Measurements from ENCODE around the gene BACH2. TPM values are rescaled to one million over a fixed set of nuclear protein-coding genes. Genes with fewer than 3 reads are reported as not detected.
A peak's percentile ranks its signal among the peaks of the same experiment; 100 is the strongest.

BACH2 gene
- total and polyA plus RNA-seq, 7 donors, result 0.12 to 16.9 (median 5.9) TPM

GRCh38 chr6:89942601-89943000, 354.0 kb downstream of the BACH2 start:
- no peak for TF ChIP-seq CTCF (IDR thresholded peaks at IDR 0.05)
- ATAC-seq, result no peak
- no peak overlapping the region for H3K4me3 ChIP-seq
- 94 to 97% (median 95%) methylated on average over 8 of the region's 8 CpGs for WGBS, 3 donors
- no peak for DNase-seq
- H3K9me3 ChIP-seq, result peaks cover 3% of the 10 kb centered on the region
- peaks cover 14% of the 10 kb centered on the region for H3K4me1 ChIP-seq
- H3K27ac ChIP-seq, result no peak overlapping the region
- H3K27me3 ChIP-seq (ENCODE audit: insufficient read depth in 3 of 3, low read length in 2 of 3), result no peaks in the 10 kb centered on the region
- peaks cover 0 to 8% of the 10 kb centered on the region in 2 donors for H3K36me3 ChIP-seq (ENCODE audit: insufficient read depth in 1 of 2, low read depth in 1 of 2)
- intact Hi-C loops (cut with DNase I), result loop anchor here (5.0 kb wide), 2 partner anchors 360 to 450 kb away; no protein-coding TSS in a partner anchor

- ATAC-seq (no peak), DNase-seq (no peak)
- H3K36me3 ChIP-seq (ENCODE audit: insufficient read depth in 1 of 2, low read depth in 1 of 2), result peaks cover 0 to 15% of the 10 kb centered on the region in 2 donors
- no peaks in the 10 kb centered on the region for H3K27me3 ChIP-seq (ENCODE audit: insufficient read depth in 3 of 3, low read length in 2 of 3)
- H3K27ac ChIP-seq, result peak overlapping the region; percentile 27
- TF ChIP-seq CTCF (IDR thresholded peaks at IDR 0.05), result no peak
- intact Hi-C loops (cut with DNase I), result loop anchor here (1.0 to 5.0 kb wide), 4 partner anchors 360 to 537 kb away; no protein-coding TSS in a partner anchor
- peaks cover 3% of the 10 kb centered on the region for H3K9me3 ChIP-seq
- 77 to 92% (median 91%) methylated on average over 6 of the region's 6 CpGs for WGBS, 3 donors
- no peak overlapping the region for H3K4me3 ChIP-seq
- peaks cover 14% of the 10 kb centered on the region for H3K4me1 ChIP-seq
Measured at GRCh38 chr6:89941763-89942497, 354.7 kb downstream of the BACH2 start.

GRCh38 chr6:89941031-89941762, 355.4 kb downstream of the BACH2 start:
- intact Hi-C loops (cut with DNase I), result loop anchor here (1.0 to 5.0 kb wide), 4 partner anchors 361 to 538 kb away; no protein-coding TSS in a partner anchor
- 41 to 76% (median 51%) methylated on average over 15 of the region's 15 CpGs for WGBS, 3 donors
- ATAC-seq (peak; percentile 27 to 73 (median 52)), DNase-seq (peak; percentile 35 to 67)
- no peak for TF ChIP-seq CTCF (IDR thresholded peaks at IDR 0.05)
- peak overlapping the region; percentile 27 for H3K27ac ChIP-seq
- H3K4me3 ChIP-seq, result no peak overlapping the region
- H3K9me3 ChIP-seq, result peaks cover 3% of the 10 kb centered on the region
- H3K4me1 ChIP-seq, result peaks cover 14% of the 10 kb centered on the region
- H3K27me3 ChIP-seq (ENCODE audit: insufficient read depth in 3 of 3, low read length in 2 of 3), result no peaks in the 10 kb centered on the region
- H3K36me3 ChIP-seq (ENCODE audit: insufficient read depth in 1 of 2, low read depth in 1 of 2), result peaks cover 0 to 22% of the 10 kb centered on the region in 2 donors

GRCh38 chr6:89940225-89941027, 356.2 kb downstream of the BACH2 start:
- peaks cover 0 to 29% of the 10 kb centered on the region in 2 donors for H3K36me3 ChIP-seq (ENCODE audit: insufficient read depth in 1 of 2, low read depth in 1 of 2)
- 33 to 39% (median 37%) methylated on average over 9 of the region's 9 CpGs for WGBS, 3 donors
- peak; percentile 87 to 96 (median 90) for ATAC-seq
- intact Hi-C loops (cut with DNase I), result loop anchor here (1.0 to 5.0 kb wide), 4 partner anchors 362 to 539 kb away; no protein-coding TSS in a partner anchor
- H3K27me3 ChIP-seq (ENCODE audit: insufficient read depth in 3 of 3, low read length in 2 of 3), result no peaks in the 10 kb centered on the region
- H3K27ac ChIP-seq, result no peak overlapping the region
- peaks cover 14% of the 10 kb centered on the region for H3K4me1 ChIP-seq
- no peak overlapping the region for H3K4me3 ChIP-seq
- DNase-seq, result peak in 1 of 2 donors; percentile 48
- peak; percentile 68 for TF ChIP-seq CTCF (IDR thresholded peaks at IDR 0.05)
- H3K9me3 ChIP-seq, result peaks cover 3% of the 10 kb centered on the region
